ENCODE measurements around the gene MBP. TPM values are rescaled to one million over a fixed set of nuclear protein-coding genes. Genes with fewer than 3 reads are reported as not detected.

MBP gene
- total and polyA plus RNA-seq, 2 of the 13 experiments (the other 11 are each of a cell fraction or from before 2014, with no cell fraction given): 5.0 to 8.5 TPM

GRCh38 chr18:76984193-76985155 lies 148.1 kb downstream of the MBP start:
- Histone ChIP-seq H3K4me1 (ENCODE audit: insufficient read depth, low read length) (peaks cover 30% of the 10 kb centered on the region), H4K20me1 (ENCODE audit: insufficient read depth, low read length) (no peaks in the 10 kb centered on the region), H3K4me3 (replicated peaks in 1 of 3; ENCODE audit: insufficient read depth in 1 of 3, low read depth in 2 of 3, low read length in 3 of 3) (no peak overlapping the region), H3K9me3 (ENCODE audit: low read length) (no peaks in the 10 kb centered on the region), H3K36me3 (replicated peaks in 1 of 2; ENCODE audit: control insufficient read depth in 1 of 2, insufficient read depth in 2 of 2, low read length in 2 of 2) (no peaks in the 10 kb centered on the region), H2AFZ (ENCODE audit: low read length) (no peak overlapping the region), H3K27me3 (ENCODE audit: control insufficient read depth in 1 of 2, insufficient read depth in 2 of 2, low read length in 2 of 2) (no peaks in the 10 kb centered on the region; a peak in 1 of 5 replicates), H3K27ac (ENCODE audit: extremely low read length, insufficient read depth, low read length) (no peak overlapping the region), H3K4me2 (ENCODE audit: low read depth, low read length) (no peak overlapping the region; the same call in 1 of the 2 replicates), H3K9ac (ENCODE audit: insufficient read depth, low read depth, low read length) (no peak overlapping the region), H3K79me2 (ENCODE audit: insufficient read depth, low read length) (no peaks in the 10 kb centered on the region)
- 92% methylated on average over 24 of the region's 40 CpGs for WGBS (ENCODE audit: low lambda C conversion rate)
- no peak for DNase-seq (ENCODE audit: low spot score)
- intact Hi-C loops (cut with micrococcal nuclease; ENCODE audit: unreplicated experiment): no loop called here
- no peak for ATAC-seq
- no peak for FAIRE-seq
- in situ Hi-C loops (cut with HindIII; ENCODE audit: extremely low pct_ligation_motif_present, low pct_unique_long_range_greater_than_20kb): loop anchor here (10.0 kb wide), 1 partner anchor 180 kb away; no protein-coding TSS in a partner anchor
- ChIA-PET CTCF (ENCODE audit: low intra/inter-chr PET ratio, low total read pairs) (interaction anchor here (0.7 to 1.9 kb wide), 2 partner anchors 109 to 183 kb away, joined by 3 to 7 read pairs; no protein-coding TSS in a partner anchor), POLR2A (interaction anchor here (1.0 kb wide), 1 partner anchor 9 kb away, joined by 3 read pairs; no protein-coding TSS in a partner anchor)
- TF ChIP-seq MAFF (IDR thresholded peaks at IDR 0.05; ENCODE audit: low read depth, low read length) (no peak), ATRX (CRISPR knock-in tag; IDR thresholded peaks at IDR 0.05; ENCODE audit: borderline replicate concordance) (no peak), POLR2G (IDR thresholded peaks at IDR 0.05; ENCODE audit: low read depth, low read length) (no peak), HNRNPL (IDR thresholded peaks at IDR 0.05; ENCODE audit: low read depth, low read length) (0 out of 2 replicates have a peak, but pooled peaks have one; percentile 31), ZNF629 (CRISPR knock-in tag; conservative IDR thresholded peaks at IDR 0.05) (peak; percentile 64; the same call in 1 of the 2 replicates)
- no TSS peak for BruUV-seq (replicated peaks)

- CTCF ChIA-PET (ENCODE audit: low intra/inter-chr PET ratio, low total read pairs): interaction anchor here (0.7 to 1.9 kb wide), 3 partner anchors 62 to 182 kb away, joined by 3 to 7 read pairs (median 4); no protein-coding TSS in a partner anchor
- in situ Hi-C loops (cut with HindIII; ENCODE audit: extremely low pct_ligation_motif_present, low pct_unique_long_range_greater_than_20kb) (loop anchor here (10.0 kb wide), 1 partner anchor 179 kb away; no protein-coding TSS in a partner anchor), intact Hi-C loops (cut with micrococcal nuclease; ENCODE audit: unreplicated experiment) (loop anchor here (1.0 kb wide), 3 partner anchors 60 to 181 kb away; no protein-coding TSS in a partner anchor)
- H3K4me2 ChIP-seq (ENCODE audit: low read depth, low read length): no peak overlapping the region
- no peak overlapping the region for H3K9ac ChIP-seq (ENCODE audit: insufficient read depth, low read depth, low read length)
- ATAC-seq (peak; percentile 18), DNase-seq (ENCODE audit: low spot score) (no peak), FAIRE-seq (no peak)
- H3K27me3 ChIP-seq (ENCODE audit: control insufficient read depth in 1 of 2, insufficient read depth in 2 of 2, low read length in 2 of 2): no peaks in the 10 kb centered on the region; a peak in 1 of 5 replicates
- H3K79me2 ChIP-seq (ENCODE audit: insufficient read depth, low read length): no peaks in the 10 kb centered on the region
- H2AFZ ChIP-seq (ENCODE audit: low read length): no peak overlapping the region
- POLR2A ChIA-PET: interaction anchor here (1.0 kb wide), 1 partner anchor 10 kb away, joined by 3 read pairs; no protein-coding TSS in a partner anchor
- H3K27ac ChIP-seq (ENCODE audit: extremely low read length, insufficient read depth, low read length): no peak overlapping the region
- peaks cover 30% of the 10 kb centered on the region for H3K4me1 ChIP-seq (ENCODE audit: insufficient read depth, low read length)
- TF ChIP-seq TP53 (CRISPR knock-in tag; conservative IDR thresholded peaks at IDR 0.05) (no peak), KLF9 (CRISPR knock-in tag; IDR thresholded peaks at IDR 0.05; ENCODE audit: low read depth) (no peak), ZNF597 (CRISPR knock-in tag; IDR thresholded peaks at IDR 0.05) (no peak), DPF2 (CRISPR knock-in tag; IDR thresholded peaks at IDR 0.05; ENCODE audit: borderline replicate concordance, low read depth) (no peak), ZNF446 (CRISPR knock-in tag; IDR thresholded peaks at IDR 0.05) (no peak), TFE3 (CRISPR knock-in tag; IDR thresholded peaks at IDR 0.05) (no peak), MTA3 (CRISPR knock-in tag; IDR thresholded peaks at IDR 0.05) (no peak), ZNF839 (CRISPR knock-in tag; IDR thresholded peaks at IDR 0.05; ENCODE audit: borderline replicate concordance) (no peak)
- WGBS (ENCODE audit: low lambda C conversion rate): 59% methylated on average over 5 of the region's 10 CpGs
- no peaks in the 10 kb centered on the region for H4K20me1 ChIP-seq (ENCODE audit: insufficient read depth, low read length)
- H3K4me3 ChIP-seq (replicated peaks in 1 of 3; ENCODE audit: insufficient read depth in 1 of 3, low read depth in 2 of 3, low read length in 3 of 3): no peak overlapping the region
- no peaks in the 10 kb centered on the region for H3K36me3 ChIP-seq (replicated peaks in 1 of 2; ENCODE audit: control insufficient read depth in 1 of 2, insufficient read depth in 2 of 2, low read length in 2 of 2)
- H3K9me3 ChIP-seq (ENCODE audit: low read length): no peaks in the 10 kb centered on the region
- BruUV-seq (replicated peaks): no TSS peak
Observed at GRCh38 chr18:76983613-76984051, 149.0 kb downstream of the MBP start.

All from HepG2 (cell line).